Testis (tissue), 3 donors: Measurements from ENCODE around the gene FBXL22. TPM values are rescaled to one million over a fixed set of nuclear protein-coding genes. Genes with fewer than 3 reads are reported as not detected.

ENCODE experiments used
- DNase-seq: peaks from one replicate; pipeline ENCODE4 v3.0.0-alpha.2; 2019
- H3K27ac ChIP-seq, 2 donors: fragments of 200-600 bp; sonication (generic); one replicate each; pipeline ENCODE4 v1.5.1; 2019
- H3K27me3 ChIP-seq: fragments of 200-600 bp; sonication (generic); one replicate; pipeline ENCODE4 v1.5.1; 2019
- H3K36me3 ChIP-seq: fragments of 200-600 bp; sonication (generic); one replicate; pipeline ENCODE4 v1.5.1; 2017; ENCODE audit warnings: low read depth; ENCODE audit errors: missing control alignments
- H3K4me1 ChIP-seq: fragments of 200-600 bp; sonication (generic); one replicate; pipeline ENCODE4 v1.5.1; 2019
- H3K4me3 ChIP-seq, 2 donors: fragments of 200-600 bp; sonication (generic); one replicate each; pipeline ENCODE4 v1.5.1; 2017 to 2019
- H3K9me3 ChIP-seq: fragments of 200-600 bp; sonication (generic); one replicate; pipeline ENCODE4 v1.5.1; 2017
- POLR2A ChIP-seq: fragments of 450-650 bp; IDR thresholded peaks from one replicate; pipeline ENCODE4 v1.6.1; 2017; ENCODE audit warnings: antibody characterized with exemption, mild to moderate bottlenecking, moderate library complexity
- WGBS, 2 donors: methylation state at CpG; one replicate each; pipeline ENCODE4 v1.1.5; 2018; 5-methylcytosine and 5-hydroxymethylcytosine counted together
- intact Hi-C: fragments of 100-400 bp; cut with DNase I; formaldehyde crosslinking; loops from one replicate; pipeline ENCODE4 v1.15.1; 2023; ENCODE audit warnings: low total_unique reads
- polyA plus RNA-seq: library from polyadenylated mRNA; stranded (reverse); fragments of 350-450 nt; fragmentation: Illumina TruSeq; extraction: RNeasy Lipid Tissue Mini Kit (QIAGEN cat#74804); gene quantifications from one replicate; pipeline ENCODE4 v1.2.3, GENCODE V29; 2014; ENCODE audit warnings: low read depth, low replicate concordance; ENCODE audit not compliant: insufficient read depth
- total RNA-seq, 2 donors: library from RNA; depleted of rRNA; stranded (reverse); fragments of >200 nt; gene quantifications; one replicate each; pipeline ENCODE4 v1.2.3, GENCODE V29; 2016
- TF ChIP-seq, protein P1 (sequence below), 3 experiments: fragments of 450-650 bp in 2 of 3; fragments of 200-600 bp in 1 of 3; sonication (generic) in 1 of 3; IDR thresholded peaks; one replicate each; pipeline ENCODE4 v1.5.1; 2016 to 2019; ENCODE audit warnings: antibody characterized with exemption in 3 of 3, mild to moderate bottlenecking in 2 of 3, moderate library complexity in 1 of 3

FBXL22 gene
- total and polyA plus RNA-seq, 3 donors from 2014 or later, result 3.2 to 14.3 (median 11.6) TPM

DNA sequence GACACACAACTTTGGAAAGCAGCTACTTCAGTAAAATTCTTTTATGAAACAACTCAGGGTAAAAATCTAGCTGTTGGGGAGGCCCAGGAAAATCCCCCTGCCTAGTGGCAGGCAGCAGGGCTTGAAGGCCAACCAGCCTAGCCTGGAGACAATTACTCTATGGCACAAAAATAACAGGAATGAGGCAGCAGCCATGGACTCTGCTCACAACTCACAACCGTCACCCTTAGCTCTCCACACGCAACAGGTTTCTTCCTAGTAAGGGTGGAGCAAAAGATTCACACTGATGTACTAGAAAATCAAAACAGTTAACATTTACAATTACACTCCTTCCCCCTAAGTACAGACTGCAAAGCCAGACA lies 530 bp upstream of the FBXL22 start:
- Histone ChIP-seq H3K4me1 (peaks cover 25% of the 10 kb centered on the region), H3K27ac (peak overlapping the region; percentile 53 to 89), H3K9me3 (no peaks in the 10 kb centered on the region), H3K27me3 (no peaks in the 10 kb centered on the region), H3K36me3 (no peaks in the 10 kb centered on the region), H3K4me3 (no peak overlapping the region)
- WGBS, 2 donors, result 50 to 68% methylated on average over 2 of the region's 2 CpGs
- no peak for DNase-seq
- intact Hi-C loops, result loop anchor here (5.0 kb wide), 1 partner anchor 94 kb away; the partner anchor contains the start of gene USP3
- no peak for TF ChIP-seq POLR2A
- TF ChIP-seq, protein P1, sequence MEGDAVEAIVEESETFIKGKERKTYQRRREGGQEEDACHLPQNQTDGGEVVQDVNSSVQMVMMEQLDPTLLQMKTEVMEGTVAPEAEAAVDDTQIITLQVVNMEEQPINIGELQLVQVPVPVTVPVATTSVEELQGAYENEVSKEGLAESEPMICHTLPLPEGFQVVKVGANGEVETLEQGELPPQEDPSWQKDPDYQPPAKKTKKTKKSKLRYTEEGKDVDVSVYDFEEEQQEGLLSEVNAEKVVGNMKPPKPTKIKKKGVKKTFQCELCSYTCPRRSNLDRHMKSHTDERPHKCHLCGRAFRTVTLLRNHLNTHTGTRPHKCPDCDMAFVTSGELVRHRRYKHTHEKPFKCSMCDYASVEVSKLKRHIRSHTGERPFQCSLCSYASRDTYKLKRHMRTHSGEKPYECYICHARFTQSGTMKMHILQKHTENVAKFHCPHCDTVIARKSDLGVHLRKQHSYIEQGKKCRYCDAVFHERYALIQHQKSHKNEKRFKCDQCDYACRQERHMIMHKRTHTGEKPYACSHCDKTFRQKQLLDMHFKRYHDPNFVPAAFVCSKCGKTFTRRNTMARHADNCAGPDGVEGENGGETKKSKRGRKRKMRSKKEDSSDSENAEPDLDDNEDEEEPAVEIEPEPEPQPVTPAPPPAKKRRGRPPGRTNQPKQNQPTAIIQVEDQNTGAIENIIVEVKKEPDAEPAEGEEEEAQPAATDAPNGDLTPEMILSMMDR (IDR thresholded peaks at IDR 0.05), result no peak

DNA sequence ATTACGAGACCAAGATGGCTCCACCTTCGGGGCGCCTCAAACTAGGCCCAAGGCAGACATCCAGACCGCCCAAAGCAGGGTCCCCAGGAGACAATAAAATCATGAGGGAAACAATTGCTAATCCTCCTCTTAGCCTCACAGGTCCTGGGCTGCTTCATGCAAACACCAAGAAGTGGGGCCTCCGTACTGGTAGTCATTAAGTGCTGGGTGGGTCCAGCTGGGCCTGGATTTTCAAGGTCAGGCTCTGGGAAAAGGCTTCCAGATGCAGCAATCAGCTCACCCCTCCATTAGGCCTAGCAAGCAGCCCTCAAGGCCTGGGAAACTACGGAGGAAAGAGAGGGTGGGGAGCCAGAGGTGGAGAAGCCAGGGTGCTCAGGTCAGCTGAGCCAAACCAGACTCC lies 634 bp downstream of the FBXL22 start:
- 61 to 69% methylated on average over 4 to 6 of the region's 6 CpGs for WGBS, 2 donors
- Histone ChIP-seq H3K4me1 (peaks cover 35% of the 10 kb centered on the region), H3K4me3 (peak overlapping the region; percentile 26 to 29), H3K36me3 (no peaks in the 10 kb centered on the region), H3K9me3 (no peaks in the 10 kb centered on the region), H3K27ac (peak overlapping the region; percentile 53 to 89), H3K27me3 (no peaks in the 10 kb centered on the region)
- TF ChIP-seq, protein P1 (IDR thresholded peaks at IDR 0.05), result no peak
- TF ChIP-seq POLR2A, result no peak
- peak; percentile 51 for DNase-seq
- intact Hi-C loops, result loop anchor here (5.0 kb wide), 1 partner anchor 96 kb away; the partner anchor contains the start of gene USP3

DNA sequence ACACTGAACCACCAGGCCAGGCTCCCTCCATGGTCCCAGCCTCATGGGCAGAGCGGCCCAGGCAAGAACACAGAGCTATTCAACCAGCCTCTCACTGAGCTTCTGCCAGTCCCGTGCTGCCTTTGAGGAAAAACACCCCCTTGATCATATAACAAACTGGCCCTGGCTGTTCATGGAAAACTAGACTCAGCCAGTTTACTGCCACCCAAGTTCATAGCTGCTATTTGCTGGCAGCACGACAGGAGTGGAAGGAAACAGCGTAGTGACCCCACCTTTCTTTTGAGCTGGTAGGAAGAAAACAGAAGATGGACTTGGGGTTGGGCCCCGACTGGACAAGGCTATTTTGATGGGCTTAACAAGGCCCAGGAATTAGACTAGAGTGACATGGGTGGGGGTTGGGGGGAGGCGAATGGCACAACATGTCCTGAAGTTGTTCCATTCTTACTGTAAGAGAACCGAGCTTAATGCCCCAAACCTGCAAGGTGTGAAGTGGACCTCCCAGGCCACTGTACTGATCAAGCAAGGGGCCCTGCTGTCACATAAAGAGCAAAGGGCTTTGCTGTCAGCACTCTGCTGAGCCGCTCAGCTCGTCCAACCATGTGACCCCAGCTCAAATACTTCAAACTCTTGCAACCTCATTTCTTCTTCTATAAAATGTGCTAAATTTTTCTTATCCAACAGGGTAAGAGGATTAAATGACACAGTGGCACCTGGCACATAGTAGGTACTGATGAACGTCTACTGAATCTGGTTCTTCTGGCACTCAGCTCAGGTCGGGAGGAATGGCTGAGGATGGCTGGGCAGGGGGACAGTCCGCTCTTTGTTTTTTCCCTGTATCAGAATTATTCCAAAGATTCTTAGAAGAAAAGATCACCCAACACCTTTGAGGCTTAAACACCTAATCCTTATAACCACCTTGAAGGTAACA lies 1.6 kb downstream of the FBXL22 start:
- Histone ChIP-seq H3K36me3 (no peaks in the 10 kb centered on the region), H3K9me3 (no peaks in the 10 kb centered on the region), H3K4me1 (peaks cover 38% of the 10 kb centered on the region), H3K4me3 (no peak overlapping the region), H3K27ac (peak overlapping the region; percentile 53 to 89), H3K27me3 (no peaks in the 10 kb centered on the region)
- TF ChIP-seq, protein P1 (IDR thresholded peaks at IDR 0.05), result no peak
- TF ChIP-seq POLR2A, result no peak
- DNase-seq, result no peak
- WGBS, 2 donors, result 55 to 60% methylated on average over 12 of the region's 12 CpGs
- intact Hi-C loops, result loop anchor here (5.0 kb wide), 1 partner anchor 96 kb away; the partner anchor contains the start of gene USP3

DNA sequence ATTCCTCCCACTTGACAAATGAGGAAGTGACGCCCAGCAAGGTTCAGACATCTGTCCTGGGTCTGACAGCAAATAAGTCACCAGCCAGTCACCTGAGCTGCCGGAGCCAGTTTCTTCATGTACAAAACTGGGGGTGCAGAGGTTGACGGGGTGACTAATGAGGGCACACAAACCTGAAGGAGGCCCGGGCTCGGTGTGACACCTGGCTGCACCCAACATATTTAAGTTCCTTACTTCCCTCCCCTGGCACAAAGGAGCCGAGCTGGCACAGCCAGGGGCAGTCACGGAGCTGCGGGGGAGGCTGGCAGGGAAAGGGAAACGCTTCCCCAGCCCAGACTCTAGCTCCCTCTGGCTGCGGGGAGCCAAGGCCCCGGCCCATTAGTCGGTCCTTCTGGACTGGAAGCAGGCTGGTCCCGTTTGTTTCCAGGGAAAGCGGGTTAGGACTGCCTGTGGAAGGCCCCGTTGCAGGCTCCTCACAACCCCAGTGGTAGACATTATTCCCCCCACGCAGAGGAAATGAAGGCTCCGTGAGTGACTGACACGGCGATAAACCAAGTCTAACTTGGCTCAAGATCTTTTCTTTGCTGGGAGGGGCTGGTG lies 2.3 kb downstream of the FBXL22 start:
- Histone ChIP-seq H3K36me3 (no peaks in the 10 kb centered on the region), H3K27me3 (no peaks in the 10 kb centered on the region), H3K4me3 (peak overlapping the region; percentile 60 to 66), H3K27ac (peak overlapping the region; percentile 53 to 89), H3K4me1 (peaks cover 38% of the 10 kb centered on the region), H3K9me3 (no peaks in the 10 kb centered on the region)
- intact Hi-C loops, result loop anchor here (5.0 kb wide), 1 partner anchor 97 kb away; the partner anchor contains the start of gene USP3
- DNase-seq, result peak; percentile 71
- WGBS, 2 donors, result 27 to 29% methylated on average over 12 to 19 of the region's 19 CpGs
- TF ChIP-seq, protein P1 (IDR thresholded peaks at IDR 0.05), result peak in 2 of 3 experiments; percentile 49 to 66
- no peak for TF ChIP-seq POLR2A
